Chondrocyte (in vitro differentiated cells): ENCODE data around the gene LRRC59. TPM values are rescaled to one million over a fixed set of nuclear protein-coding genes. Genes with fewer than 3 reads are reported as not detected.
"Not testable (repeated sequence)": the region's sequence is repeated elsewhere in the genome, so short reads cannot be mapped to it uniquely, and the experiment has no call there.

Experiments
- DNase-seq: peaks from one replicate; pipeline ENCODE4 v3.0.0; 2021; ENCODE audit warnings: mixed read lengths, low spot score
- H3K27ac Mint-ChIP-seq: one replicate; pipeline ENCODE4 v1.8.0; 2021; ENCODE audit warnings: mild to moderate bottlenecking, moderate library complexity, mixed read lengths; ENCODE audit not compliant: unreplicated experiment
- H3K27me3 Mint-ChIP-seq: 2 replicates; pipeline ENCODE4 v1.8.0; 2021; ENCODE audit warnings: low read depth, mixed read lengths
- H3K36me3 Mint-ChIP-seq: 2 replicates; pipeline ENCODE4 v1.8.0; 2021; ENCODE audit warnings: low read depth, mixed read lengths
- H3K4me1 Mint-ChIP-seq: 2 replicates; pipeline ENCODE4 v1.8.0; 2021; ENCODE audit warnings: low read depth, mild to moderate bottlenecking, mixed read lengths
- H3K4me3 Mint-ChIP-seq: one replicate; pipeline ENCODE4 v1.8.0; 2021; ENCODE audit warnings: mild to moderate bottlenecking, moderate library complexity, mixed read lengths; ENCODE audit not compliant: unreplicated experiment
- H3K9me3 Mint-ChIP-seq: 2 replicates; pipeline ENCODE4 v1.8.0; 2021; ENCODE audit warnings: low read depth, mixed read lengths
- total RNA-seq: library from RNA; stranded (reverse); gene quantifications from 3 replicates; pipeline ENCODE4 v1.2.1, GENCODE V29; 2021
- TF ChIP-seq, protein P1 (sequence below): fragments of 200-600 bp; sonication (generic); IDR thresholded peaks from 2 replicates; pipeline ENCODE4 v1.5.0; 2021; ENCODE audit warnings: antibody characterized with exemption, mild to moderate bottlenecking, moderate library complexity

LRRC59 gene
- total RNA-seq, 1 donor from 2014 or later, result 144 TPM

DNA sequence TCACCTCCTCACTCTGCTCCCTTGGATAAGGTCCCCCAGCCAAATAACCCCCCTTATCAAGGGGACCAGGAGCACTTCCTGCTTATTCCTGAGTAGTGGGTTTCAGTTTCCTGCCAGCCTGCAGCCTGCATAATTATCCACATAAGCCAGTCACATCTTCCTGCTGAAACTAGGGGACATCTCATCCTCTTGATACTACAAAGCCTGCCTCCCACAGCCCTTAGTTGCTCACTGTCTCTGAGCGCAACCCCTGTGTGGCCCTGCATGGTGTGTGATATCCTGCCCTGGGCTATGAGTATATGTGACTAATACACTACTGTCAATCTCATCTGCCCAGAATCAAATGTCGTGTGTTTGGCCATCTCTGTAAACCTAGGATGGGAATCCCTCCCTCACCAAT lies 59.4 kb downstream of the LRRC59 start:
- DNase-seq, result no peak
- Mint-ChIP-seq H3K36me3 (no peaks in the 10 kb centered on the region), H3K4me3 (no peak overlapping the region), H3K4me1 (peaks cover 11% of the 10 kb centered on the region), H3K9me3 (peaks cover 14% of the 10 kb centered on the region), H3K27me3 (no peaks in the 10 kb centered on the region), H3K27ac (no peak overlapping the region)
- TF ChIP-seq, protein P1, sequence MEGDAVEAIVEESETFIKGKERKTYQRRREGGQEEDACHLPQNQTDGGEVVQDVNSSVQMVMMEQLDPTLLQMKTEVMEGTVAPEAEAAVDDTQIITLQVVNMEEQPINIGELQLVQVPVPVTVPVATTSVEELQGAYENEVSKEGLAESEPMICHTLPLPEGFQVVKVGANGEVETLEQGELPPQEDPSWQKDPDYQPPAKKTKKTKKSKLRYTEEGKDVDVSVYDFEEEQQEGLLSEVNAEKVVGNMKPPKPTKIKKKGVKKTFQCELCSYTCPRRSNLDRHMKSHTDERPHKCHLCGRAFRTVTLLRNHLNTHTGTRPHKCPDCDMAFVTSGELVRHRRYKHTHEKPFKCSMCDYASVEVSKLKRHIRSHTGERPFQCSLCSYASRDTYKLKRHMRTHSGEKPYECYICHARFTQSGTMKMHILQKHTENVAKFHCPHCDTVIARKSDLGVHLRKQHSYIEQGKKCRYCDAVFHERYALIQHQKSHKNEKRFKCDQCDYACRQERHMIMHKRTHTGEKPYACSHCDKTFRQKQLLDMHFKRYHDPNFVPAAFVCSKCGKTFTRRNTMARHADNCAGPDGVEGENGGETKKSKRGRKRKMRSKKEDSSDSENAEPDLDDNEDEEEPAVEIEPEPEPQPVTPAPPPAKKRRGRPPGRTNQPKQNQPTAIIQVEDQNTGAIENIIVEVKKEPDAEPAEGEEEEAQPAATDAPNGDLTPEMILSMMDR, result no peak

DNA sequence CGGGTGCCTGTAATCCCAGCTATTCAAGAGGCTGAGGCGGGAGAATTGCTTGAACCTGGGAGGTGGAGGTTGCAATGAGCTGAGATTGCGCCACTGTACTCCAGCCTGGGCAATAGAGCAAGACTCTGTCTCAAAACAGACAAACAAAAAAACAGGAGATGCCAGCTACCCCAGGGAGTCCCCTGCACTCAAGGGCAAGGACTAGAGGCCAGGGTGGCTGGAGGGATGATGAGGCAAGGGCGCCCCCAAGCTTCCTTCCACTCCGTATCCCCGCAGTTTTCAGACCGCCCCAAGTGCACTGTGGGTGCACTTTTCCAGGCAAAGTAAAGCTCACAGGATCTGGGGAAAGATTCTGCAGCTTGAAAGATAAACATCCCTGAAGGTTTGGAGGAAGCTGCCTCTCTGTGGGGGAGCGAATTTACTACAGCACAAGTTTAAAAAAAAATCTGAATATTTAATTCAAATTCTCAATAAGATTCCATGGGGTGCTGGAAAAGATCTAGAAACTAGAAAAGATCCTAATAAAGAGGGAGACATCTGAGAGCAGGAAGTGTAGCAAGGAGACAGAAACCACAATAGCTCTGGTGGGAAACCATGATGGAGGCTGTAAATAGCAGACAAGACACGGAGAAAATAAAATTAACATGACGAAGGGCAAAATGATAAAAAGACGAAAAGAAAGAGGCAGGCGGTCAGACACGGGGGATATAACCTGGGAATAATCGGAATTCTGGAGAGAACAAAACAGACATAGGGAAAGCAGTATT lies 63.8 kb downstream of the LRRC59 start:
- not testable (repeated sequence) for H3K4me3 Mint-ChIP-seq, H3K27ac Mint-ChIP-seq, H3K36me3 Mint-ChIP-seq, DNase-seq, H3K9me3 Mint-ChIP-seq, H3K27me3 Mint-ChIP-seq
- TF ChIP-seq, protein P1, result peak; percentile 44
- H3K4me1 Mint-ChIP-seq, result peaks cover 11% of the 10 kb centered on the region

DNA sequence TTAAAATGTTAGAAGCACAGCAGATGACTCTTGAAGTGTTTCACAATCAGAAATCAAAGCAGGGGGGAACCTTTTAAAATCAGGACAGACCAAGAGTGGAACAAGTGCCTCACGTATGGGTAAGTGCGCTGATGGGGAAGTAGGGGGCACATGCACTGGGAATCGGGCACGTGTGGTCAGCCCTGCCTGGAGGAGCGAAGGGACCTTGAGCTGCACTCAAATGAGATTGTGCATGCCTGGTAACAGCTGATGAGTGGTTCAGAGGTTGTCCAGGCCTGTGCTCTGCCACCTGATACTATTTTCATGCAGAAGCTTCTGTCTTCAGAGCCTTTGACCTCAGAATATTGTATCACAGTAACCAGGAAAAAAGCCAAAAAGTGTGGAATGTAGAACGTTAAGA lies 65.1 kb downstream of the LRRC59 start:
- TF ChIP-seq, protein P1, result no peak
- Mint-ChIP-seq H3K27me3 (no peaks in the 10 kb centered on the region), H3K36me3 (no peaks in the 10 kb centered on the region), H3K4me1 (peaks cover 11% of the 10 kb centered on the region), H3K27ac (no peak overlapping the region), H3K9me3 (no peaks in the 10 kb centered on the region), H3K4me3 (no peak overlapping the region)
- DNase-seq, result no peak

Other genes starting within 250 kb of the LRRC59 start
- 75.4 to 84.2 TPM (median 79.3 TPM) in 3 replicates for gene PPP1R9B, start 246.8 kb downstream of the LRRC59 start, total RNA-seq
- gene SGCA, start 231.5 kb downstream of the LRRC59 start, total RNA-seq, result 0.85 to 5.5 TPM (median 1.3 TPM) in 3 replicates
- gene COL1A1, start 195.9 kb downstream of the LRRC59 start, total RNA-seq, result 34,852 to 36,120 TPM (median 35,333 TPM) in 3 replicates
- 1.6 to 1.7 TPM (median 1.7 TPM) in 3 replicates for gene TMEM92, start 123.1 kb downstream of the LRRC59 start, total RNA-seq
- 33.5 to 34.1 TPM (median 33.7 TPM) in 3 replicates for gene XYLT2, start 51.4 kb downstream of the LRRC59 start, total RNA-seq
- 48.7 to 61.4 TPM (median 49.8 TPM) in 3 replicates for gene MRPL27, start 24.3 kb downstream of the LRRC59 start, total RNA-seq
- gene EME1, start 24.3 kb downstream of the LRRC59 start, total RNA-seq, result 1.9 to 6.8 TPM (median 2.5 TPM) in 3 replicates
- 17.4 to 22.5 TPM (median 19.9 TPM) in 3 replicates for gene ACSF2, start 28.7 kb upstream of the LRRC59 start, total RNA-seq
- gene CHAD, start 71.4 kb upstream of the LRRC59 start, total RNA-seq, result 0.12 TPM in 1 of 3 replicates, not detected in the others
- gene RSAD1, start 81.3 kb upstream of the LRRC59 start, total RNA-seq, result 28.6 to 33.4 TPM (median 29.8 TPM) in 3 replicates
- 0.99 to 1.2 TPM (median 1.00 TPM) in 3 replicates for gene MYCBPAP, start 110.9 kb upstream of the LRRC59 start, total RNA-seq
- gene EPN3, start 135.2 kb upstream of the LRRC59 start, total RNA-seq, result not detected in 3 replicates
- gene SPATA20, start 149.7 kb upstream of the LRRC59 start, total RNA-seq, result 51.0 to 60.1 TPM (median 51.8 TPM) in 3 replicates
- gene CACNA1G, start 163.2 kb upstream of the LRRC59 start, total RNA-seq, result 0.05 to 0.41 TPM (median 0.10 TPM) in 3 replicates
- 1.9 to 16.0 TPM (median 2.8 TPM) in 3 replicates for gene ABCC3, start 237.4 kb upstream of the LRRC59 start, total RNA-seq